Measurements from ENCODE around the gene CD300LD. TPM values are rescaled to one million over a fixed set of nuclear protein-coding genes. Genes with fewer than 3 reads are reported as not detected.
"Not testable (repeated sequence)": the region's sequence is repeated elsewhere in the genome, so short reads cannot be mapped to it uniquely, and the experiment has no call there.

CD300LD gene
- total RNA-seq, 4 donors from 2014 or later: not detected

DNA sequence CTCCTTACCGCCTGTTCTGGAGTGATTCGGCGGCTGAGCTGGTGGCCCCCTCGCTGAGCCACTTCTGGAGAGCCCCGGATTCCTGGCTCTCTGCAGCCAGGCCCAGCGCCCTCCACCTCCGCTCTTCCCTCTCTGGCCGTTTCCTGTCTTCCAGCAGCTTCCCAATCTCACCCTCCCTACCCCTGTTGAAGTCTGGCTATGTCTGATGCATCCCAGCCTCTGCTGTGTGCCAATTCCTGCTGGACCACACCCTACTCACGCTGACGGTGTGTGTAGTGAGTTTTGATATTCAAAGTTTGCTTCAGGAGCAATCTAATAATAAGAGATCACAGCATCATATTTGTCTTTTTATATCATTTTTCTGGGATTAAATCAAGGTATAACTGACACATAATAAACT is 9.4 kb downstream of the CD300LD start:
- H3K4me3 ChIP-seq: no peak overlapping the region
- no peak overlapping the region for H3K27ac ChIP-seq
- peaks cover 0 to 27% (median 0%) of the 10 kb centered on the region in 4 donors for H3K27me3 ChIP-seq
- DNase-seq: no peak
- peaks cover 0 to 8% (median 0%) of the 10 kb centered on the region in 3 donors for H3K4me1 ChIP-seq
- H3K9me3 ChIP-seq: peaks cover 0 to 4% (median 0%) of the 10 kb centered on the region in 3 donors
- intact Hi-C loops (cut with DNase I): no loop called here
- no peak for TF ChIP-seq POLR2A (IDR thresholded peaks at IDR 0.05)
- TF ChIP-seq, protein P1, sequence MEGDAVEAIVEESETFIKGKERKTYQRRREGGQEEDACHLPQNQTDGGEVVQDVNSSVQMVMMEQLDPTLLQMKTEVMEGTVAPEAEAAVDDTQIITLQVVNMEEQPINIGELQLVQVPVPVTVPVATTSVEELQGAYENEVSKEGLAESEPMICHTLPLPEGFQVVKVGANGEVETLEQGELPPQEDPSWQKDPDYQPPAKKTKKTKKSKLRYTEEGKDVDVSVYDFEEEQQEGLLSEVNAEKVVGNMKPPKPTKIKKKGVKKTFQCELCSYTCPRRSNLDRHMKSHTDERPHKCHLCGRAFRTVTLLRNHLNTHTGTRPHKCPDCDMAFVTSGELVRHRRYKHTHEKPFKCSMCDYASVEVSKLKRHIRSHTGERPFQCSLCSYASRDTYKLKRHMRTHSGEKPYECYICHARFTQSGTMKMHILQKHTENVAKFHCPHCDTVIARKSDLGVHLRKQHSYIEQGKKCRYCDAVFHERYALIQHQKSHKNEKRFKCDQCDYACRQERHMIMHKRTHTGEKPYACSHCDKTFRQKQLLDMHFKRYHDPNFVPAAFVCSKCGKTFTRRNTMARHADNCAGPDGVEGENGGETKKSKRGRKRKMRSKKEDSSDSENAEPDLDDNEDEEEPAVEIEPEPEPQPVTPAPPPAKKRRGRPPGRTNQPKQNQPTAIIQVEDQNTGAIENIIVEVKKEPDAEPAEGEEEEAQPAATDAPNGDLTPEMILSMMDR (IDR thresholded peaks at IDR 0.05): no peak
- no peaks in the 10 kb centered on the region for H3K36me3 ChIP-seq
- WGBS, 2 donors: 57 to 71% methylated on average over 10 of the region's 10 CpGs

DNA sequence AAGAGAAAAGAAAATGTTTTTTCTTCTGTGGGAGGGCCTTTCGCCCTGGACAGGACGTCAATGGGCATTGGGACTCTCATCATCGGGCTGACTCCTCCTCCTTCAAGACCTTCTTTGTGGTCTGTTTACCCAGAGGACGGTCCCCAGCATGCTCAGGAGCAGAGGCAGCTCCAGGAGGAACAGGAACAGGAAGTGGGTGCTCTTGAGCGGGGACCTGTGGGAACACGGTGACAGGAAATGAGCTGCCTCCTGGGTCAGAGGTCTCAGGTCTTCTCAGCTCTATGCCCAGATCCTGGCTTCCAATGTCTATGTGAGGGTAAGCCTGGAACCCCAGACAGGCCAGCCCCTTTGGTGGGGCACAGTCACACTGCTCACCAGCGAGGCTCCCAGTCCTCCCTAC is 12.2 kb downstream of the CD300LD start:
- DNase-seq: no peak
- Histone ChIP-seq H3K36me3 (no peaks in the 10 kb centered on the region), H3K27me3 (peaks cover 0 to 21% (median 0%) of the 10 kb centered on the region in 4 donors), H3K9me3 (peaks cover 0 to 3% (median 0%) of the 10 kb centered on the region in 3 donors), H3K27ac (no peak overlapping the region), H3K4me1 (peaks cover 0 to 5% (median 0%) of the 10 kb centered on the region in 3 donors), H3K4me3 (no peak overlapping the region)
- TF ChIP-seq POLR2A (IDR thresholded peaks at IDR 0.05): no peak
- TF ChIP-seq, protein P1 (IDR thresholded peaks at IDR 0.05): no peak
- 62 to 67% methylated on average over 4 to 5 of the region's 7 CpGs for WGBS, 2 donors
- intact Hi-C loops (cut with DNase I): no loop called here

DNA sequence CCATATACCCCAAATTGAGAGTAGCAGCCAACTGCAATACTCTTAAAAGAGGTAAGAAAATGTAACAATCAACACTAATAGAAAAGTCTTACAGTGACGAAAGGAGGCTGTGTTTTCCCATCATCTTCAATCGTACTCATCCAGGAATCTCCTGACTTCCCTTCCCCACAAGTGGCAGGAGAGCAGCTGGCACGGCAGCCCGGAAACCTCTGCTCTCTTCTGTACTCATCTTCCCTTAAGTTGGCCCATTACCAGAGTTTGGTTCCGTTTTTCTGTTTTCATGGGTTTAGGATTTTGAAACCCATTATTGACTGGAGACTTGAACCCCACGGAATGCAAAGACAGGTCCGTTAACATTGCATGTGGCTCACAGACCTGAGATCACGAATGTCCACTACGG is 13.1 kb downstream of the CD300LD start:
- no peaks in the 10 kb centered on the region for H3K36me3 ChIP-seq
- no peak for DNase-seq
- no peak overlapping the region for H3K27ac ChIP-seq
- intact Hi-C loops (cut with DNase I): no loop called here
- peaks cover 0 to 13% (median 0%) of the 10 kb centered on the region in 4 donors for H3K27me3 ChIP-seq
- H3K4me1 ChIP-seq: peaks cover 0 to 5% (median 0%) of the 10 kb centered on the region in 3 donors
- TF ChIP-seq, protein P1 (IDR thresholded peaks at IDR 0.05): no peak
- TF ChIP-seq POLR2A (IDR thresholded peaks at IDR 0.05): no peak
- WGBS, 2 donors: 83 to 84% methylated on average over 9 of the region's 9 CpGs
- no peak overlapping the region for H3K4me3 ChIP-seq
- H3K9me3 ChIP-seq: no peaks in the 10 kb centered on the region

DNA sequence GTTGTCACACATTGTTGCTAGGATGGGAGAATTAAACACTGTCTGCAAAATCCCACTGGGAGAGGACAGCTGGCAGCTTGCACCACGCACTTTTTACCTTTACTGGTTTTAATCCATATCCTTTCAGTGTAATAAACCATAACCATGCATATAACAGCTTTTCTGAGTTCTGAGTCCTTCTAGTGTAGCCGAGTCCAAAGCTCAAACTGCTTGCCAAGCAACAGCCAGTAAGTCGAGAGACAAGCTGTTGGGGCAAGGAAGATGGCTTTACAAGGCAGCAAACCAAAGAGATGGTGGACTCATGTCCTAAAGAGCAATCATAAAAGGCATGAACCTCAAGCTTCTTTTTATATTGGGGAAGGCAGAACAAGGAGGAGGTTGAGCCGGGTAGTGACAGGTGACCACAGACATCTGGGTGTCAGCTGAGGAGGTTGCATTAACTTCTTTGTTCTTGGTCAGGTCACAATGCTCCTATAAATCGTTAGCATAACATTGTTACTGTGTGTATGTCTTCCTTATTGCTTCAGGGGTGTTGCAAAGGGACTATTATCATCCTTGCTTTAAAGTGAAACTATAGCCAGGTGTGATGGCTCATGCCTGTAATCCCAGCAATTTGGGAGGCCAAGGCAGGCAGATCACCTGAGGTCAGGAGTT is 17.5 kb downstream of the CD300LD start:
- Histone ChIP-seq H3K9me3 (no peaks in the 10 kb centered on the region), H3K4me1 (peaks cover 8 to 12% (median 12%) of the 10 kb centered on the region in 3 donors), H3K4me3 (no peak overlapping the region), H3K36me3 (no peaks in the 10 kb centered on the region), H3K27me3 (peaks cover 0 to 19% (median 0%) of the 10 kb centered on the region in 4 donors), H3K27ac (no peak overlapping the region)
- TF ChIP-seq, protein P1 (IDR thresholded peaks at IDR 0.05): no peak
- no peak for TF ChIP-seq POLR2A (IDR thresholded peaks at IDR 0.05)
- WGBS, 2 donors: 46 to 60% methylated on average over 5 of the region's 5 CpGs
- no peak for DNase-seq
- intact Hi-C loops (cut with DNase I): no loop called here

DNA sequence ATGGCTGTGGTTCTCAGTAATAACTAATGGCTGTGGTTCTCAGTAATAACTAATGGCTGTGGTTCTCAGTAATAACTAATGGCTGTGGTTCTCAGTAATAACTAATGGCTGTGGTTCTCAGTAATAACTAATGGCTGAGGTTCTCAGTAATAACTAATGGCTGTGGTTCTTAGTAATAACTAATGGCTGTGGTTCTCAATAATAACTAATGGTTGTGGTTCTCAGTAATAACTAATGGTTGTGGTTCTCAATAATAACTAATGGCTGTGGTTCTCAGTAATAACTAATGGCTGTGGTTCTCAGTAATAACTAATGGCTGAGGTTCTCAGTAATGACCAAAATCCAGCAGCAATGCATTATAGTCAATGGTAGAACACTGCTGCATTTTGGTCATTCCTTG is 18.4 kb downstream of the CD300LD start:
- H3K27ac ChIP-seq; intact Hi-C loops (cut with DNase I); H3K36me3 ChIP-seq; H3K9me3 ChIP-seq; DNase-seq; H3K4me3 ChIP-seq: not testable (repeated sequence)
- Histone ChIP-seq H3K27me3 (peaks cover 0 to 19% (median 0%) of the 10 kb centered on the region in 4 donors), H3K4me1 (peaks cover 8 to 22% (median 18%) of the 10 kb centered on the region in 3 donors)
